OCI-LY3 (cell line): ENCODE results near the gene MTX3.

Experiments
- H2AFZ ChIP-seq: fragments of 200-600, 300-600 bp; shearing (Covaris generic); 2 replicates; pipeline ENCODE4 v1.6.0; 2014; ENCODE audit warnings: antibody characterized with exemption, low read depth, low read length
- H3K27ac ChIP-seq: fragments of 200-600, 300-600 bp; sonication (generic); 2 replicates; pipeline ENCODE4 v1.5.1; 2014; ENCODE audit warnings: mild to moderate bottlenecking, low read length, moderate library complexity, mixed read lengths
- H3K27me3 ChIP-seq: fragments of 200-600, 300-600 bp; sonication (generic); 2 replicates; pipeline ENCODE4 v1.6.1; 2014; ENCODE audit warnings: low read depth, low read length, mixed read lengths
- H3K36me3 ChIP-seq: fragments of 200-600, 300-600 bp; sonication (generic); replicated peaks from 2 replicates; pipeline ENCODE3; 2014; ENCODE audit warnings: low read depth, low read length, mixed read lengths
- H3K4me1 ChIP-seq: fragments of 300-600, 200-600 bp; sonication (generic); 2 replicates; pipeline ENCODE4 v1.6.1; 2014; ENCODE audit warnings: low read length, mixed read lengths
- H3K4me2 ChIP-seq: fragments of 200-600, 300-600 bp; sonication (generic); 2 replicates; pipeline ENCODE4 v1.6.1; 2014; ENCODE audit warnings: low read length, mixed read lengths
- H3K4me3 ChIP-seq: fragments of 300-600, 200-600 bp; sonication (generic); 2 replicates; pipeline ENCODE4 v1.5.1; 2014; ENCODE audit warnings: antibody characterized with exemption, mild to moderate bottlenecking, low read length, moderate library complexity
- H3K79me2 ChIP-seq: fragments of 300-600, 200-600 bp; shearing (Covaris generic); 2 replicates; pipeline ENCODE4 v1.6.1; 2014; ENCODE audit warnings: mild to moderate bottlenecking, low read length, mixed read lengths
- H3K9ac ChIP-seq: fragments of 300-600, 200-600 bp; shearing (Covaris generic); 2 replicates; pipeline ENCODE4 v1.6.0; 2014; ENCODE audit warnings: mild to moderate bottlenecking, low read length, moderate library complexity
- H3K9me3 ChIP-seq: fragments of 200-600, 300-600 bp; shearing (Covaris generic); 2 replicates; pipeline ENCODE4 v1.6.1; 2014; ENCODE audit warnings: low read length, mixed read lengths; ENCODE audit not compliant: insufficient read depth
- H4K20me1 ChIP-seq: fragments of 200-600, 300-600 bp; sonication (generic); 2 replicates; pipeline ENCODE4 v1.6.1; 2016; ENCODE audit warnings: low read length, mixed read lengths; ENCODE audit not compliant: insufficient read depth
- CTCF ChIP-seq: fragments of 200-600, 300-600 bp; sonication (generic); IDR thresholded peaks from 2 replicates; pipeline ENCODE4 v1.5.1; 2014; ENCODE audit warnings: antibody characterized with exemption, low read length, low read depth
- EZH2phosphoT487 ChIP-seq: fragments of 200-600 bp; shearing (Covaris generic); IDR thresholded peaks from 2 replicates; pipeline ENCODE4 v1.6.1; 2018; ENCODE audit warnings: antibody characterized with exemption, mixed run types, low read depth

The MTX3 gene, protein sequence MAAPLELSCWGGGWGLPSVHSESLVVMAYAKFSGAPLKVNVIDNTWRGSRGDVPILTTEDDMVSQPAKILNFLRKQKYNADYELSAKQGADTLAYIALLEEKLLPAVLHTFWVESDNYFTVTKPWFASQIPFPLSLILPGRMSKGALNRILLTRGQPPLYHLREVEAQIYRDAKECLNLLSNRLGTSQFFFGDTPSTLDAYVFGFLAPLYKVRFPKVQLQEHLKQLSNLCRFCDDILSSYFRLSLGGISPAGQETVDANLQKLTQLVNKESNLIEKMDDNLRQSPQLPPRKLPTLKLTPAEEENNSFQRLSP

GRCh38 chr5:79990598-79991507, at the start of gene MTX3:
Gene MTX3, minus strand, starts transcription at chr5:79991262. Its CDS starts 24 bp downstream, at chr5:79991238.
- Histone ChIP-seq H3K9me3 (no peaks in the 10 kb centered on the region), H3K36me3 (no peaks in the 10 kb centered on the region), H4K20me1 (no peaks in the 10 kb centered on the region), H3K9ac (no peak within 1 kb of the TSS), H3K4me2 (no peak within 1 kb of the TSS), H3K27ac (no peak within 1 kb of the TSS), H3K4me3 (no peak within 1 kb of the TSS), H3K79me2 (no peaks in the 10 kb centered on the region), H3K27me3 (peaks cover 3% of the 10 kb centered on the region; the same call in 1 of the 2 replicates), H2AFZ (no peak within 1 kb of the TSS), H3K4me1 (no peaks in the 10 kb centered on the region)
- TF ChIP-seq EZH2phosphoT487 (no peak), CTCF (no peak)

DNA sequence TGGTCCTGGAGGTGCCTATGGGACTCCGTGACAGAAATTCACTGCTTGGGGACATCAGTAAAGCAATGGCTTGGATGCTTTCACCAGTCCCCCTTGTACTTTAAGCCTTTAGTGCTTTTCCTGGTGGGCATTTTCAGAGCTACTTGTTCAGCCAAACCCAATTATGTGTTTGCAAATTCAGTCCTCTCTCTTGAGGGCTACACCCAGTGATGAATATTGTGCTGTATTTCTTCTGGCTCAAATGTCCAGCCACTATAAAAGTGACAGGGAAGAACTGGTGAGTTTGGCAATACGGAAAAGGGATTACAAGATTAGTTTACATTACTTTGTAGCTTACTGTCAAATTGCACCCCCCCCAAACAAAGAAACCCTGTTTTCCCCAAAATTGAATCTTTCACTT, 48.6 kb upstream of the MTX3 start:
- Histone ChIP-seq H3K9ac (no peak overlapping the region), H3K4me2 (no peak overlapping the region), H3K4me3 (no peak overlapping the region), H3K4me1 (peaks cover 16% of the 10 kb centered on the region), H4K20me1 (no peaks in the 10 kb centered on the region), H3K27ac (no peak overlapping the region), H2AFZ (no peak overlapping the region), H3K9me3 (no peaks in the 10 kb centered on the region), H3K79me2 (no peaks in the 10 kb centered on the region), H3K27me3 (peaks cover 36% of the 10 kb centered on the region; the same call in 1 of the 2 replicates), H3K36me3 (no peaks in the 10 kb centered on the region)
- TF ChIP-seq EZH2phosphoT487 (no peak), CTCF (no peak)

- Histone ChIP-seq H3K9me3 (no peaks in the 10 kb centered on the region), H3K9ac (no peak overlapping the region), H3K36me3 (no peaks in the 10 kb centered on the region), H2AFZ (no peak overlapping the region), H3K79me2 (no peaks in the 10 kb centered on the region), H3K27me3 (peaks cover 27% of the 10 kb centered on the region; the same call in 1 of the 2 replicates), H3K4me3 (peak overlapping the region; percentile 32), H3K27ac (no peak overlapping the region), H3K4me1 (peaks cover 16% of the 10 kb centered on the region), H3K4me2 (peak overlapping the region; percentile 57), H4K20me1 (no peaks in the 10 kb centered on the region)
- no peak for TF ChIP-seq CTCF
- TF ChIP-seq EZH2phosphoT487: no peak
Measured at GRCh38 chr5:80037366-80037765, 46.3 kb upstream of the MTX3 start.

DNA sequence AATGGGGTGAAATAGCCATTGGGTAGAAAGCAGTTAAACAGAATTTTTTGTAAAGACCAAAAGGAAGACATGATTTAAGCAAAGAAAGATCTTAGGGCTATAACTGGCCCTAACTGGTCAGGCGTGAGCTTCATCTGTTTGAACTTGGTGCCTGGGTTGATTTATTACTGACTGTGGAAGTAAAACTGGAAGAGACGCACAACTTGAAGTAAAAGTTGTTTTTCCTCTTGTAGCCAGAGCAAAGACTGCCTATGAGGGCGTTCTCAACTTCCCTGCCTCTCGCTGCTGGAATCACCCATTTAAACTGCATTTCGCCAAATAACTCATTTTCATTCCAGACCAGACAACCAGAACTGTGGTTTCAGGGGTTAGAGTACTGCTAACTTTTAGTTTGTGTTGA, 45.6 kb upstream of the MTX3 start:
- TF ChIP-seq EZH2phosphoT487 (no peak), CTCF (no peak)
- Histone ChIP-seq H3K4me1 (peaks cover 16% of the 10 kb centered on the region), H2AFZ (peak overlapping the region; percentile 57; the same call in 1 of the 2 replicates), H3K79me2 (no peaks in the 10 kb centered on the region), H3K36me3 (no peaks in the 10 kb centered on the region), H3K9ac (no peak overlapping the region), H4K20me1 (no peaks in the 10 kb centered on the region), H3K4me3 (peak overlapping the region; percentile 32; the same call in 1 of the 2 replicates), H3K9me3 (no peaks in the 10 kb centered on the region), H3K27me3 (peaks cover 24% of the 10 kb centered on the region; the same call in 1 of the 2 replicates), H3K4me2 (peak overlapping the region; percentile 57), H3K27ac (no peak overlapping the region)
